ENCODE data around the gene MED27. TPM values are rescaled to one million over a fixed set of nuclear protein-coding genes. Genes with fewer than 3 reads are reported as not detected.

The MED27 gene
- total RNA-seq, 3 donors from 2014 or later, result 14.4 to 20.3 (median 15.8) TPM

- Histone ChIP-seq H3K9me3 (no peaks in the 10 kb centered on the region), H3K4me3 (no peak overlapping the region), H3K36me3 (no peaks in the 10 kb centered on the region), H3K4me1 (no peaks in the 10 kb centered on the region), H3K27me3 (no peaks in the 10 kb centered on the region), H3K27ac (no peak overlapping the region)
- intact Hi-C loops (cut with DNase I; ENCODE audit: low total_unique reads), result no loop called here
- TF ChIP-seq POLR2AphosphoS5 (IDR thresholded peaks at IDR 0.05), result no peak
- no peak for TF ChIP-seq POLR2A (IDR thresholded peaks at IDR 0.05)
- no peak for TF ChIP-seq CTCF (IDR thresholded peaks at IDR 0.05)
- DNase-seq (ENCODE audit: low spot score in 2 of 2), result no peak
Measured at GRCh38 chr9:131961496-131961880, 118.2 kb downstream of the MED27 start.

DNA sequence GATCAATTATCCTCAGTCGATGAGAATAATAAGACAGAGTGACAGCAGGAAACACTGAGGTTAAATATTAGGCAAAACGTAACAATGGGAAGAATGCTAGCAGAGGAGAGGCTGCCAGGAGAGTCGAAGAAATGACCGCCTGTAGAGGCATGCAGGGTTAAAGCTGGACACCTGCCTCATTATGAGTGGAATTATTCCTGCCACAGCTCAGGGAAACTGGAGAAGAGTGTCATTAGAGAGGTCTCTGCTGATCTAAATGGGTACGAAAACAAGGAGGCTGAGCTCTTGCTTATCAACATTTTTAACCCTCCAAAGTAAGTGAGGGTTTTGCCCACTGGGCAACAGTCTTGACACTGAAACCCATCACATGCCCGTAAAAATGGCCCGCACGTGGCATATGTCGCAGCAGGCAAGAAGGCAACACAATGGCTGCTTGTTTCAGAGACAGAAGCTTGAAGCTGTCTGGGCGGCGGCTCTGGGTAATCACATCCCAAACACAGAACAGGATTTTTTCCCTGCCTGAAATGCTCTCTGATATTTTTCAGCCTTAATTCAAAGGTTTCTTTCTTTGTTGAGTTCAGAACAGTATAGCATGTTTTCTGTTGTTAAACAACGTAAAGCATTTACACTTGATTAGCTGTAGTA, 118.7 kb downstream of the MED27 start:
- no peaks in the 10 kb centered on the region for H3K36me3 ChIP-seq
- intact Hi-C loops (cut with DNase I; ENCODE audit: low total_unique reads), result no loop called here
- H3K27ac ChIP-seq, result no peak overlapping the region
- no peaks in the 10 kb centered on the region for H3K27me3 ChIP-seq
- TF ChIP-seq POLR2A (IDR thresholded peaks at IDR 0.05) (no peak), POLR2AphosphoS5 (IDR thresholded peaks at IDR 0.05) (no peak), CTCF (IDR thresholded peaks at IDR 0.05) (no peak)
- H3K4me3 ChIP-seq, result no peak overlapping the region
- DNase-seq (ENCODE audit: low spot score in 2 of 2), result no peak
- no peaks in the 10 kb centered on the region for H3K9me3 ChIP-seq
- no peaks in the 10 kb centered on the region for H3K4me1 ChIP-seq

GRCh38 chr9:131960311-131960710, 119.4 kb downstream of the MED27 start:
- no peak for DNase-seq (ENCODE audit: low spot score in 2 of 2)
- TF ChIP-seq POLR2A (IDR thresholded peaks at IDR 0.05) (no peak), POLR2AphosphoS5 (IDR thresholded peaks at IDR 0.05) (no peak), CTCF (IDR thresholded peaks at IDR 0.05) (no peak)

DNA sequence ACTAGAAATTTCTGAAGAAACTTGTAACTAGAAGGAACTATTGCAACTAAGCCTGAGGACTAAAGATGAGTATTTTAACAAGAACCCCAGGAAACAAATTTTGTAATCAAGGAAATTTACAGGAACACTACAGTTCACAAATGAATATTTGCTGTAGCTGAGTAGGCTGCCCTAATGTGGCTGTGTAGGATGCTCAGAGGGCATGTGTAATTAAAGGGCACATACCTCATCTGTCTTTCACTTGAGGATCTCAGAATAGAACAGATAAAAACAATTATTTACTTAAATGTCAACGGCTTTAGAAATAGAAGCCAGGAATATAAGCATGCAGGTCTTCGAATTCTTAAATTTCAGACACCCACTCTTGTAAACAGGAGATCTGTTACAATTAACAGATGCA, 119.8 kb downstream of the MED27 start:
- intact Hi-C loops (cut with DNase I; ENCODE audit: low total_unique reads), result no loop called here
- TF ChIP-seq POLR2A (IDR thresholded peaks at IDR 0.05), result no peak
- TF ChIP-seq CTCF (IDR thresholded peaks at IDR 0.05), result no peak
- TF ChIP-seq POLR2AphosphoS5 (IDR thresholded peaks at IDR 0.05), result no peak
- Histone ChIP-seq H3K4me3 (no peak overlapping the region), H3K27me3 (no peaks in the 10 kb centered on the region), H3K27ac (no peak overlapping the region), H3K36me3 (no peaks in the 10 kb centered on the region), H3K4me1 (no peaks in the 10 kb centered on the region), H3K9me3 (no peaks in the 10 kb centered on the region)
- DNase-seq (ENCODE audit: low spot score in 2 of 2), result no peak

More at GRCh38 chr9:131960311-131960710, 119.4 kb downstream of the MED27 start:
- H3K27ac ChIP-seq, result no peak overlapping the region
- no peaks in the 10 kb centered on the region for H3K9me3 ChIP-seq
- no peaks in the 10 kb centered on the region for H3K4me1 ChIP-seq
- no peak overlapping the region for H3K4me3 ChIP-seq
- H3K27me3 ChIP-seq, result no peaks in the 10 kb centered on the region
- H3K36me3 ChIP-seq, result no peaks in the 10 kb centered on the region
- intact Hi-C loops (cut with DNase I; ENCODE audit: low total_unique reads), result no loop called here

DNA sequence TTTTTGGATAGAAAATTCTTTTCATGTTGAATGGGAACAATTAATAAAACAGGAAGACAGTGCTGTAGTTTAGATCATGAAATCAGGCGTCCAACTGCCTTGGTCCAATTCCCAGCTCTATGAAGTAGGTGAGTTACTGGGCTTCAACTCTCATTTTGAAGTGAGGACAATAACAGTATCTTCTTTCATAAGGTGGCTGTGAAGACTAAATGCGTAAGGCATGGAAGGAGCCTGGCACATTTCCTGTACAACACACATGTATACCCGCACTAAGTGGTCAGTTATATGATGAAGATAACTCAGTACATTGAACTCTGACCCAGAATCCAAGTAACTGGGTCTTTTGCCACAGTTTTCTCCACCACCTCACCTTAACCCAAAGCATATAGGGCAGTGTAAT, 120.6 kb downstream of the MED27 start:
- H3K27ac ChIP-seq, result no peak overlapping the region
- H3K4me3 ChIP-seq, result no peak overlapping the region
- no peaks in the 10 kb centered on the region for H3K4me1 ChIP-seq
- TF ChIP-seq POLR2A (IDR thresholded peaks at IDR 0.05), result no peak
- TF ChIP-seq CTCF (IDR thresholded peaks at IDR 0.05), result no peak
- TF ChIP-seq POLR2AphosphoS5 (IDR thresholded peaks at IDR 0.05), result no peak
- intact Hi-C loops (cut with DNase I; ENCODE audit: low total_unique reads), result no loop called here
- no peaks in the 10 kb centered on the region for H3K36me3 ChIP-seq
- no peaks in the 10 kb centered on the region for H3K27me3 ChIP-seq
- no peaks in the 10 kb centered on the region for H3K9me3 ChIP-seq
- no peak for DNase-seq (ENCODE audit: low spot score in 2 of 2)
